COLO829 (cell line): ENCODE measurements around the gene ARPC1A.
"Not testable (repeated sequence)": the region's sequence is repeated elsewhere in the genome, so short reads cannot be mapped to it uniquely, and the experiment has no call there.

ENCODE experiments used
- DNase-seq: peaks from one replicate; pipeline ENCODE4 v3.0.0; 2012; ENCODE audit warnings: low spot score

The ARPC1A gene

GRCh38 chr7:99322659-99323058, 3.0 kb upstream of the ARPC1A start:
- not testable (repeated sequence) for DNase-seq

- no peak for DNase-seq
Measured at GRCh38 chr7:99324559-99324958, 1.1 kb upstream of the ARPC1A start.

- no peak for DNase-seq
Measured at GRCh38 chr7:99325001-99325493, 651 bp upstream of the ARPC1A start.

GRCh38 chr7:99326408-99326782, 697 bp downstream of the ARPC1A start:
- no peak for DNase-seq

GRCh38 chr7:99330314-99330961, 4.7 kb downstream of the ARPC1A start:
- not testable (repeated sequence) for DNase-seq

GRCh38 chr7:99331002-99331401, 5.3 kb downstream of the ARPC1A start:
- no peak for DNase-seq

- DNase-seq, result no peak
Measured at GRCh38 chr7:99339595-99339994, 13.9 kb downstream of the ARPC1A start.

GRCh38 chr7:99340659-99341058, 15.0 kb downstream of the ARPC1A start:
- no peak for DNase-seq

- DNase-seq, result no peak
Measured at GRCh38 chr7:99344061-99344647, 18.5 kb downstream of the ARPC1A start.

- not testable (repeated sequence) for DNase-seq
Measured at GRCh38 chr7:99350641-99351040, 24.9 kb downstream of the ARPC1A start.

GRCh38 chr7:99352247-99352646, 26.5 kb downstream of the ARPC1A start:
- DNase-seq, result no peak

- DNase-seq, result no peak
Measured at GRCh38 chr7:99355098-99355497, 29.4 kb downstream of the ARPC1A start.

GRCh38 chr7:99357701-99358490, 32.2 kb downstream of the ARPC1A start:
- peak; percentile 98 for DNase-seq

GRCh38 chr7:99358521-99358920, 32.8 kb downstream of the ARPC1A start:
- not testable (repeated sequence) for DNase-seq

- DNase-seq, result no peak
Measured at GRCh38 chr7:99359465-99360154, 33.9 kb downstream of the ARPC1A start.

GRCh38 chr7:99362801-99363200, 37.1 kb downstream of the ARPC1A start:
- DNase-seq, result peak; percentile 70

- DNase-seq, result no peak
Measured at GRCh38 chr7:99363286-99363685, 37.6 kb downstream of the ARPC1A start.

GRCh38 chr7:99365318-99366141, 39.8 kb downstream of the ARPC1A start:
- DNase-seq, result no peak

- DNase-seq, result no peak
Measured at GRCh38 chr7:99366646-99367045, 40.9 kb downstream of the ARPC1A start.

GRCh38 chr7:99368750-99369389, 43.2 kb downstream of the ARPC1A start:
- DNase-seq, result no peak

GRCh38 chr7:99369767-99370391, 44.2 kb downstream of the ARPC1A start:
- DNase-seq, result no peak
